GM12892 (cell line): ENCODE results near the gene FUT7.

Experiments used
- POLR2A ChIP-seq: IDR thresholded peaks from 2 replicates; pipeline ENCODE4 v1.6.1; 2011; ENCODE audit warnings: low read depth, low read length, control low read depth
- POLR2AphosphoS5 ChIP-seq: IDR thresholded peaks from 2 replicates; pipeline ENCODE4 v1.6.1; 2011; ENCODE audit warnings: low read depth, low read length, control low read depth
- TAF1 ChIP-seq: IDR thresholded peaks from 2 replicates; pipeline ENCODE4 v1.6.1; 2011; ENCODE audit warnings: low read depth, mild to moderate bottlenecking, control low read depth, low read length, borderline replicate concordance

DNA sequence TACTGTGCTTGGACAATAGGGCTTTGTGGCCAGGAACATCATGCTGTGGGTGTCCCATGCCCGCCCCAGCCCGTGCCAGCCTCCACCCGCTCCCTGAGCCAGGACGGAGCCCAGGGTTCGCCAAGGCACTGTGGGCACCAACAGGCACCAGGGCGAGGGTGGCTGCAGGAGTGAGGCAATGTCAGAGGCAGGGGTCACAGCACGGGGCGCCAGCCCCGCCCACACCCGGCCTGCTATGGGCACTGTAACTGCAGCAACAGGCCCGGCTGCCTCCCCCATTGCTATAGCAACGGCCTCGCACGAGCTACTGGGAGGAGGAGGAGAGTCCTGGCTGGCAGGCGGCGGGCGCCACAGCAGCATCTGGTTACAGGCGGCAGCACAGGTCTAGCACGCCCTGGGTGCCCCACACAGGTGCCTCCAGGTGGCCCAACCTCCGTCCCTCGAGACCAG, 6.3 kb downstream of the FUT7 start:
- TF ChIP-seq POLR2AphosphoS5 (no peak), POLR2A (no peak), TAF1 (no peak)
